Right lobe of liver (tissue), 6 donors: Measurements from ENCODE around the gene DNASE2. TPM values are rescaled to one million over a fixed set of nuclear protein-coding genes. Genes with fewer than 3 reads are reported as not detected.

Experiments
- ATAC-seq, 4 donors: fragments of 200-7000 bp; cut with Tn5 transposase; one replicate each; pipeline ENCODE4 v1.9.1; 2020; ENCODE audit warnings: mild to moderate bottlenecking in 4 of 4, moderate library complexity in 4 of 4
- DNase-seq, 3 donors: peaks; one replicate each; pipeline ENCODE4 v3.0.0-alpha.2; 2020
- H3K27ac ChIP-seq, 3 donors: fragments of 200-600 bp; one replicate each; pipeline ENCODE4 v1.8.0; 2022
- H3K27me3 ChIP-seq, 2 donors: fragments of 200-600 bp; one replicate each; pipeline ENCODE4 v1.8.0; 2022
- H3K36me3 ChIP-seq, 4 donors: fragments of 200-600 bp; sonication (generic) in 1 of 4; one replicate each; pipeline versions ENCODE4 v1.5.1 to v1.8.0; 2017 to 2022; ENCODE audit warnings: control low read depth in 1 of 4
- H3K4me1 ChIP-seq, 4 donors: fragments of 200-600 bp; sonication (generic) in 1 of 4; one replicate each; pipeline versions ENCODE4 v1.5.1 to v1.8.0; 2017 to 2022; ENCODE audit warnings: control low read depth in 1 of 4
- H3K4me3 ChIP-seq, 3 donors: fragments of 200-600 bp; one replicate each; pipeline ENCODE4 v1.8.0; 2022
- H3K9me3 ChIP-seq, 4 donors: fragments of 200-600 bp; sonication (generic) in 1 of 4; one replicate each; pipeline versions ENCODE4 v1.5.1 to v1.8.0; 2017 to 2022; ENCODE audit warnings: control low read depth in 1 of 4
- POLR2A ChIP-seq: fragments of 450-650 bp; IDR thresholded peaks from one replicate; pipeline ENCODE4 v1.6.1; 2017; ENCODE audit warnings: antibody characterized with exemption, mild to moderate bottlenecking
- WGBS: methylation state at CpG from one replicate; pipeline ENCODE4 v1.1.6; 2018; ENCODE audit warnings: low coverage, low lambda C conversion rate; ENCODE audit not compliant: insufficient coverage; ENCODE audit errors: missing lambda C conversion rate; 5-methylcytosine and 5-hydroxymethylcytosine counted together
- intact Hi-C, 2 donors: fragments of 100-400 bp; cut with DNase I; formaldehyde crosslinking; loops; one replicate each; pipeline versions ENCODE4 v1.11.2 to v1.14.1; 2022
- long read RNA-seq: library from polyadenylated mRNA; unstranded; transcript quantifications from one replicate; pipeline ENCODE4 v2.0.0, GENCODE V29; 2019
- total RNA-seq, 6 experiments: library from RNA; depleted of rRNA in 2 of 6; stranded (reverse); fragments of >200 nt in 2 of 6; fragmentation: NEBNext Ultra II Directional in 3 of 6; extraction: Animal tissue kit (Norgen Biotek cat#: 25700) in 3 of 6; gene quantifications; one replicate each; pipeline versions ENCODE4 v1.1.0 to v1.2.4, GENCODE V29; 2016 to 2023
- TF ChIP-seq, protein P1 (sequence below), 4 donors: fragments of 200-600 bp in 3 of 4; fragments of 450-650 bp in 1 of 4; IDR thresholded peaks; one replicate each; pipeline versions ENCODE4 v1.5.1 to v1.8.0; 2016 to 2022; ENCODE audit warnings: antibody characterized with exemption in 4 of 4, mild to moderate bottlenecking in 2 of 4
- donor health status: DM: no; HTN: yes; CAD: no.
- donor health status: DM: no; HTN: no; CAD: no.
- donor health status: DM: no; HTN: no; CAD: no.
- donor health status: DM: no; HTN: yes; CAD: no.
- donor health status: DM: no; HTN: yes; CAD: no.

Gene DNASE2
- total RNA-seq: 10 to 100 TPM; 18.2 to 36.3 (median 26.8) TPM
- long read RNA-seq, partial matches to known transcripts: 0 of 5 reads
- long read RNA-seq, other reads (novel, unspliced or antisense): 1 of 5 reads

DNA sequence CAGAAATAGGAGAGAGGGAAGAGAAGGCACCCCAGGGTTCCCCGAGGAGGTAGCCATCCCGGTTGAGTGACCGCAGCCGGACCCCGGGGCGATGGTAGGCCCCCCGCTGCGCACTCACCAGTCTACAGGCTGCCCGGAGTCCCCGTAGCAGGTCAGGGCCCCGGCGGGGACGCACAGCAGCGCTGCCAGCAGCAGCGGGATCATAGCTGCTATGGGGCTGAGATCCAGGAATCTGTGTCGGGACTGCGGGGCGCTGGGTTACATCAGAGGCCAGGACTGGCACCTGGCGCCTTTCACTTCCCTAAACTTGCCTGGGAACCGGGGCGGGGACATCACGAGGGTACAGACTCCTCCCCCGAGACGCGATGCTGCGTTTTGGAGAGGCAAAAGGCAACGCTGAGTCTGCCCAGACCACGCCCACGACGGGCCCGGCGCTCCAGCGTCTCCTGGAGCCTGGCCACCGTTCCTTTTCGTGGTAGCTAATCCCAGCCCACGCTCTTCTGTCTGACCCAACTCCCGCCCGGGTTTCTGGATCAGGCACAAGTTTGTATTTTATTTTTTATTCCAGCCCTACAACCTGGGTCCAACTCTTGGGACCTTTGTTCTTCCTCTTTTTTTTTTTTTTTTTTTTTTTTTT lies at the start of gene DNASE2:
DNASE2 (minus strand) TSS at position 278 of the 637 bp plus-strand sequence; CDS start at position 204, 74 bp downstream.
- TF ChIP-seq, protein P1, sequence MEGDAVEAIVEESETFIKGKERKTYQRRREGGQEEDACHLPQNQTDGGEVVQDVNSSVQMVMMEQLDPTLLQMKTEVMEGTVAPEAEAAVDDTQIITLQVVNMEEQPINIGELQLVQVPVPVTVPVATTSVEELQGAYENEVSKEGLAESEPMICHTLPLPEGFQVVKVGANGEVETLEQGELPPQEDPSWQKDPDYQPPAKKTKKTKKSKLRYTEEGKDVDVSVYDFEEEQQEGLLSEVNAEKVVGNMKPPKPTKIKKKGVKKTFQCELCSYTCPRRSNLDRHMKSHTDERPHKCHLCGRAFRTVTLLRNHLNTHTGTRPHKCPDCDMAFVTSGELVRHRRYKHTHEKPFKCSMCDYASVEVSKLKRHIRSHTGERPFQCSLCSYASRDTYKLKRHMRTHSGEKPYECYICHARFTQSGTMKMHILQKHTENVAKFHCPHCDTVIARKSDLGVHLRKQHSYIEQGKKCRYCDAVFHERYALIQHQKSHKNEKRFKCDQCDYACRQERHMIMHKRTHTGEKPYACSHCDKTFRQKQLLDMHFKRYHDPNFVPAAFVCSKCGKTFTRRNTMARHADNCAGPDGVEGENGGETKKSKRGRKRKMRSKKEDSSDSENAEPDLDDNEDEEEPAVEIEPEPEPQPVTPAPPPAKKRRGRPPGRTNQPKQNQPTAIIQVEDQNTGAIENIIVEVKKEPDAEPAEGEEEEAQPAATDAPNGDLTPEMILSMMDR (IDR thresholded peaks at IDR 0.05): no peak
- peak; percentile 91 for TF ChIP-seq POLR2A
- intact Hi-C loops: loop anchor here in 1 of 2 donors (10.0 kb wide), 1 partner anchor 54 kb away; the partner anchor contains the start of genes CALR and FARSA
- peaks cover 0 to 5% (median 0%) of the 10 kb centered on the region in 4 donors for H3K9me3 ChIP-seq
- H3K36me3 ChIP-seq: peaks cover 0 to 5% (median 0%) of the 10 kb centered on the region in 4 donors
- peak within 1 kb of the TSS; percentile 51 to 72 (median 70) for H3K4me3 ChIP-seq
- peaks cover 0 to 13% (median 0%) of the 10 kb centered on the region in 4 donors for H3K4me1 ChIP-seq
- no peaks in the 10 kb centered on the region for H3K27me3 ChIP-seq
- 0% methylated on average over 13 of the region's 38 CpGs for WGBS
- ATAC-seq: peak; percentile 90 to 95 (median 93)
- DNase-seq: peak; percentile 98 to 99 (median 98)
- peak within 1 kb of the TSS; percentile 63 to 71 (median 68) for H3K27ac ChIP-seq

GRCh38 chr19:12930002-12930645 lies 48.9 kb upstream of the DNASE2 start:
- intact Hi-C loops: loop anchor here in 1 of 2 donors (10.0 kb wide), 1 partner anchor 45 kb away; the partner anchor contains the start of genes DNASE2 and KLF1

GRCh38 chr19:12924621-12925310 lies 43.5 kb upstream of the DNASE2 start:
- intact Hi-C loops: no loop called here
- H3K4me1 ChIP-seq: no peaks in the 10 kb centered on the region
- H3K27ac ChIP-seq: no peak overlapping the region
- no peaks in the 10 kb centered on the region for H3K27me3 ChIP-seq
- WGBS: 94% methylated on average over 13 of the region's 29 CpGs
- no peak for TF ChIP-seq POLR2A
- TF ChIP-seq, protein P1 (IDR thresholded peaks at IDR 0.05): no peak
- DNase-seq (no peak), ATAC-seq (peak in 1 of 4 donors; percentile 20)
- no peak overlapping the region for H3K4me3 ChIP-seq
- H3K36me3 ChIP-seq: peaks cover 3 to 74% (median 34%) of the 10 kb centered on the region in 4 donors
- no peaks in the 10 kb centered on the region for H3K9me3 ChIP-seq

More at GRCh38 chr19:12930002-12930645, 48.9 kb upstream of the DNASE2 start:
- H3K27ac ChIP-seq: no peak overlapping the region
- no peaks in the 10 kb centered on the region for H3K27me3 ChIP-seq
- H3K4me1 ChIP-seq: peaks cover 0 to 16% (median 7%) of the 10 kb centered on the region in 4 donors
- H3K4me3 ChIP-seq: no peak overlapping the region
- H3K9me3 ChIP-seq: no peaks in the 10 kb centered on the region
- ATAC-seq (no peak), DNase-seq (no peak)
- WGBS: no CpG with 5 or more reads among the region's 19 CpGs
- TF ChIP-seq POLR2A: no peak
- TF ChIP-seq, protein P1 (IDR thresholded peaks at IDR 0.05): no peak
- peaks cover 0 to 53% (median 23%) of the 10 kb centered on the region in 4 donors for H3K36me3 ChIP-seq

DNA sequence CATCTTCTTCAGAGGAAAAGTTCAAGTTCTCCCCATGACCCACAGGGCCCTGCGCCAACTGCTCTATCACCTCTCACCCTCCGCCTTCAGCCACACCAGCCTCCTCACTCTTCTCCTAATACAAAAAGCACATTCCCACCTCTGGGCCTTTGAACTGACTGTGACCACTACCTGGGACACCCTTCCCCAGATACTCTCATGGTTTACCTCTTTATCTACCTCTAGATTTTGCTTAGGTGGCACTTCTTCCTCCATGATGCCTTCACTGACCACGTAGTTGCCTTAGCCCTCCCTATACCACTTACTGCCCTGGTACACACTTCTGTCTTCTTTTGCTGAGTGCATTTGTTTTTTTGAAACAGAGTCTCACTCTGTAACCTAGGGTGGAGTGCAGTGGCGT lies 41.7 kb upstream of the DNASE2 start:
- H3K36me3 ChIP-seq: peaks cover 0 to 57% (median 26%) of the 10 kb centered on the region in 4 donors
- ATAC-seq: no peak
- H3K27ac ChIP-seq: no peak overlapping the region
- H3K4me3 ChIP-seq: no peak overlapping the region
- no peaks in the 10 kb centered on the region for H3K27me3 ChIP-seq
- H3K9me3 ChIP-seq: no peaks in the 10 kb centered on the region
- intact Hi-C loops: no loop called here
- peaks cover 0 to 6% (median 2%) of the 10 kb centered on the region in 4 donors for H3K4me1 ChIP-seq
- no peak for TF ChIP-seq POLR2A
- TF ChIP-seq, protein P1 (IDR thresholded peaks at IDR 0.05): no peak
- WGBS: 83% methylated on average over 4 of the region's 4 CpGs
- DNase-seq: no peak
